Retinal pigment epithelial cell (primary cell): ENCODE data around the gene ZNF423.

Experiments
- DNase-seq: peaks from one replicate; pipeline ENCODE4 v3.0.0-alpha.2; 2010; ENCODE audit warnings: low read depth
- H3K4me3 ChIP-seq: 2 replicates; pipeline ENCODE4 v1.5.1; 2011; ENCODE audit warnings: mild to moderate bottlenecking, low read length, control low read depth, moderate library complexity
- CTCF ChIP-seq: conservative IDR thresholded peaks from 2 replicates; pipeline ENCODE4 v1.5.1; 2011; ENCODE audit warnings: low read depth, low read length, control low read depth, inconsistent platforms

ZNF423 gene

GRCh38 chr16:49776734-49777133 lies 79.2 kb downstream of the ZNF423 start:
- no peak for TF ChIP-seq CTCF
- no peak overlapping the region for H3K4me3 ChIP-seq
- no peak for DNase-seq

GRCh38 chr16:49776085-49776595 lies 79.8 kb downstream of the ZNF423 start:
- DNase-seq = no peak
- no peak overlapping the region for H3K4me3 ChIP-seq

GRCh38 chr16:49775581-49775980 lies 80.3 kb downstream of the ZNF423 start:
- no peak for TF ChIP-seq CTCF
- DNase-seq = no peak
- H3K4me3 ChIP-seq = no peak overlapping the region

More at GRCh38 chr16:49776085-49776595, 79.8 kb downstream of the ZNF423 start:
- no peak for TF ChIP-seq CTCF

- no peak for TF ChIP-seq CTCF
- DNase-seq = no peak
- no peak overlapping the region for H3K4me3 ChIP-seq
Measured at GRCh38 chr16:49775018-49775417, 80.9 kb downstream of the ZNF423 start.

- H3K4me3 ChIP-seq = no peak overlapping the region
- no peak for DNase-seq
- no peak for TF ChIP-seq CTCF
Measured at GRCh38 chr16:49773534-49774475, 82.1 kb downstream of the ZNF423 start.

- TF ChIP-seq CTCF = no peak
- DNase-seq = no peak
- H3K4me3 ChIP-seq = no peak overlapping the region
Measured at GRCh38 chr16:49767998-49768397, 87.9 kb downstream of the ZNF423 start.

GRCh38 chr16:49767414-49767813 lies 88.5 kb downstream of the ZNF423 start:
- no peak for TF ChIP-seq CTCF
- H3K4me3 ChIP-seq = no peak overlapping the region
- DNase-seq = no peak
